COLO668 (cell line): ENCODE results near the gene CIAO3.

ENCODE experiments used
- DNase-seq: peaks from one replicate; lab custom pipeline; 2025; ENCODE audit not compliant: unreplicated experiment; lab: John Stamatoyannopoulos, UW

The CIAO3 gene

DNA sequence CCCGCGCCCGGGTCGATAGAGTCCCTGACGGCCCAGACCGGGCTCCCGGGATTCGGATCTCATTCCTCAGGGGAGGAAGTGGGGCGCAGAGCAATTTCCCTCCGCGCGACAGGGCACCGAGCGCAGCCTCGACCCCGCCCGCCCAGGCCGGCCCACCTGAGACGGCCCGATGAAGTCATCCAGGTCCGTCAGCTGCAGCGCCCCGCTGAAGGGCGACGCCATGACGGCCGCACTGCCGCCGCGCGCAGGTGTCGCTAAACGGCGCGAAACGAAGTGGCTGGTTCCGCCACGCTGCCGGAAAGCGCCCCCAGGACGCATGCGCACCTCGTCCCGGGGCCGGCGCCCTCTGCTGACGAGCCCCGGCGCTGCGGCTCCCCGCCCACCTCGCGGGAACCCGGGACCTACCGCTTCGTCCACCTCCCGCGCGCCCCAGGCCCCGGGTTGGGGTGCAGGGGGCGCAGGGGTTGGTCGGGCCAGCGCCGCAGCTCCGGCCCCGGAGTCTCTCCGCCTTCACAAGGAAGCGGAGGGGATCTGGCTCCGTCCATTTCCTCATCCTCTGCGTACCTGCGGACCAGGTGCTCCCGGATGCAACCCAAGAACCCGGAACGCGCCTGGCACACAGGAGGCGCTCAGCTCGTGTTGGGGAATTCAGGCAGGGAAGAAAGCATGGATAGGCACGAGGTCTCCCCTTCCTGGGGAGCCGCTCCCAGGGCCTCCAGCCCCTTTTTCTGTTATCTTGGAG is at the start of gene CIAO3:
TSS of gene CIAO3 (minus strand) at position 234 of the 742 bp plus-strand sequence. CDS start at position 222, 12 bp downstream.
- DNase-seq = peak; percentile 94

DNA sequence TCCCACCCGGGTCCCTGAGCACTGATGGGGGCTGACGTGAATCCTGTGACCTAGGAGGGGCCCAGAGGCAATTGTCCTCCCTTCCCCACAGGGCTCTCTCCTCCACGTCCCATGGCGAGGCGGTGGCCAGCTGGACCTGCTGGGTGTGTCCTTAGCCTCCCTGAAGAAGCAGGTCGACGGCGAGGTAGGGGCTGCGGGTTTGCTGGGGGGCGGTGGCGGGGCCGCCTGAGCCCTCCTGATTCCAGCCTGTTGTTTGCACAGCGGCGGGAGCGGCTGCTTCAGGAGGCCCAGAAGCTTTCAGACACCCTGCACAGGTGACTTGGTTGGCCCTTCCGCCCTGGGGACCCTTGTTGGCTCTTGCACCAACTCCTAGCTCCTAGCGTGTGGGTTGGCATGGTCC is 49.3 kb upstream of the CIAO3 start:
- no peak for DNase-seq

DNA sequence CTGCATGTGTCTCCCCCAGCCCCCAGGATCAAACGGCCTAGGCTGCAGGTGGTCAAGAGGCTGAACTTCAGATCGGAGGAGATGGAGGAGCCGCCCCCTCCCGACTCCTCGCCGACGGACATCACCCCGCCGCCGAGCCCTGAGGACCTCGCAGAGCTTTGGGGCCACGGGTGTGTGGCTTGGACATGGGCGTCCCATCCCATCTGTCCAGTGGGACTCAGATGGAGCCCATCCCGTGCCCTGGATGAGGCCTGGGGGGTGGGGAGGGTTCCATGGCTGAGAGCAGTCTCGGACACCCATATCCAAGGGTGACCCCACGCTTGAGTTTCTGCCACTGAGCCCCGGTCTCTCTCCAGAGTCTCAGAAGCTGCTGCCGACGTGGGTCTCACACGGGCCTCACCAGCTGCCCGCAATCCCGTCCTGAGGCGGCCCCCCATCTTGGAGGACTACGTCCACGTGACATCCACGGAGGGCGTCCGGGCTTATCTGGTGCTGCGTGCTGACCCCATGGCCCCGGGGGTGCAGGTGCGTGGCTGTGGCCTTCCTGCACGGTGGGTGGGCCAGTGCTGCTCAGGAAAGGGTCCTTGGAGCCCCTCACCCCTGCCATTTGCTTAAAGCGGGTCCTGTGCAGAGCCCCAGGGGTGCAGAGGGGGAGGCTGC is 48.5 kb upstream of the CIAO3 start:
- DNase-seq = no peak

DNA sequence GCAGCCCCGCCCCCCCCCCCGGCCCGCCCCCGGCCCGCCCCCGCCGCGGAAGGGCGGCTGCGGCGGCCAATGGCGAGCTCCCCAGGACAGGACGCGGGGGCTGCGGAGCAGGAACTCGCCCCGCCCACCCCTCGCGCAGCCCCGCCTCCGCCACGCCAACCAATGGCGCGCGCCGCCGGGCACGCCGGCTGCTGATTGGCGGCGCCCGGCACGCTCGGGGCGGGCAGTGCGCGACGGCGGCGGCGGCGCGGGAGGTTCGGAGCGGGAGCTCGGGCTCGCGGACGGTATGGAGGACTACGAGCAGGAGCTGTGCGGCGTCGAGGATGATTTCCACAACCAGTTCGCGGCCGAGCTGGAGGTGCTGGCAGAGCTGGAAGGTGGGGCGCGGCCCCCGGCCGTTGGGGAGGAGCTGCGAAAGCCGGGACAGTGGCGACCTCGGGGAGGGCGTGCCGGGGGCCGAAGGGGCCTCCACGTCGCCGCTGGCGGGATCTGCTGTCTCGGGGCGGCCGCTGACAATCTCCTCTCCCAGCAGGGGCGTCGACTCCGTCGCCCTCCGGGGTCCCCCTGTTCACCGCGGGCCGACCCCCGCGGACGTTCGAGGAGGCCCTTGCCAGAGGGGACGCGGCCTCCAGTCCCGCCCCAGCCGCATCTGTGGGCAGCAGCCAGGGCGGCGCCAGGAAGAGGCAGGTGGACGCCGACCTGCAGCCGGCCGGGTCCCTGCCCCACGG is 47.8 kb upstream of the CIAO3 start, which contains the start of gene CHTF18:
TSS of gene CHTF18 (plus strand) at position 222 of the 728 bp plus-strand sequence. CDS start at position 287, 65 bp downstream.
- DNase-seq = peak; percentile 97

DNA sequence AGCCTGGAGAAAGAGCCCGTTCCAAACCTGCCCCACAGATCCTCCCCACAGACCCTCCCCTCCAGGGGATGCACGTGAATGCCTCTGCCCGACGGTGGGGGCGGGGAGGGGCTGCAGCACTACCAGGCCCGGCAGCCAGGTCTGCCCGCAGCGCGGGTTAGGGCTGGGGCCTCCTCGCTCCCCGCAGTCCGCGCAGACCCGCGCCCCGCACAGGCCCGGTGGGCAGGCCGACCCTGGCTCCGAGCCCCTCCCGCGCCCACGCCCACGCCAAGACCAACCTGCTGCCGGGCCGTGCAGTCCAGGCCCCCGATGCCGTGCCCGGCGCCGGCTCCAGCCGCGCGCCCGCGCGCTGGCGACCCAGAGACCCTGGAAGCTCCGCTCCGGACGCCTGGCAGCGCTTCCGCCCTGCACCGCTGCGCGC is 47.2 kb upstream of the CIAO3 start, which contains the start of gene RPUSD1:
TSS of gene RPUSD1 (minus strand) at position 404 of the 421 bp plus-strand sequence. CDS start 644 bp downstream, outside the sequence.
- peak; percentile 56 for DNase-seq

DNA sequence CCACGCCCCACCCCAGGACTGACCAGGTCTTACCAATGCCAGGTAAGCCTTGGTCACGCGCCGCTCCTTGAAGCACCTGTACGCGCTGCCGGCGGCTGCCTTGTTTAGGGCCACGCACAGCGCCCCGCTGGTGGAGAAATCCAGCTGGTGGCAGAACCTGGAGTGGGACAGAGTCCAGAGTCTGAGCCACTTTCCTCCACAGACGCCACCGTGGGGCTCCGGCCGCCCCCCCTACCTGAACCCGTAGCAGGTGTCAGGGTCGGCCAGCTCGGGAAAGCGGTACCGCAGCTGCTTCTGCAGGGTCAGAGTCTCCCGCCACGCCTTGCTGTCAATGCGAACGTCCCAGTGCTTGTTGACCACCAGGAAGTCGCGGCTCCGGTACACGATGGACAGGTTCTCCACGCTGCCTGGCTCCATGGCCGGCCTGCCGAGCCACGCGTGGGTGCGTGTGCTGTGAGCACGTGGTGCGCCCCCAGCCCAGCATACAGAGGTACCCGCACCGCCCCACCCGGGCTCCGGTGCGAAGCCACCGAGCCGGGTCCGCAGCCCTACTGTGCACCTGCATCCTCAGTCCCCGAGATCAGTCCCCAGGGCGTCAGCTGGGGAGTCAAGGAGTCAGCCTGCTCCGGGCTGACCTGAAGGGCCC is 46.6 kb upstream of the CIAO3 start:
- peak; percentile 59 for DNase-seq

DNA sequence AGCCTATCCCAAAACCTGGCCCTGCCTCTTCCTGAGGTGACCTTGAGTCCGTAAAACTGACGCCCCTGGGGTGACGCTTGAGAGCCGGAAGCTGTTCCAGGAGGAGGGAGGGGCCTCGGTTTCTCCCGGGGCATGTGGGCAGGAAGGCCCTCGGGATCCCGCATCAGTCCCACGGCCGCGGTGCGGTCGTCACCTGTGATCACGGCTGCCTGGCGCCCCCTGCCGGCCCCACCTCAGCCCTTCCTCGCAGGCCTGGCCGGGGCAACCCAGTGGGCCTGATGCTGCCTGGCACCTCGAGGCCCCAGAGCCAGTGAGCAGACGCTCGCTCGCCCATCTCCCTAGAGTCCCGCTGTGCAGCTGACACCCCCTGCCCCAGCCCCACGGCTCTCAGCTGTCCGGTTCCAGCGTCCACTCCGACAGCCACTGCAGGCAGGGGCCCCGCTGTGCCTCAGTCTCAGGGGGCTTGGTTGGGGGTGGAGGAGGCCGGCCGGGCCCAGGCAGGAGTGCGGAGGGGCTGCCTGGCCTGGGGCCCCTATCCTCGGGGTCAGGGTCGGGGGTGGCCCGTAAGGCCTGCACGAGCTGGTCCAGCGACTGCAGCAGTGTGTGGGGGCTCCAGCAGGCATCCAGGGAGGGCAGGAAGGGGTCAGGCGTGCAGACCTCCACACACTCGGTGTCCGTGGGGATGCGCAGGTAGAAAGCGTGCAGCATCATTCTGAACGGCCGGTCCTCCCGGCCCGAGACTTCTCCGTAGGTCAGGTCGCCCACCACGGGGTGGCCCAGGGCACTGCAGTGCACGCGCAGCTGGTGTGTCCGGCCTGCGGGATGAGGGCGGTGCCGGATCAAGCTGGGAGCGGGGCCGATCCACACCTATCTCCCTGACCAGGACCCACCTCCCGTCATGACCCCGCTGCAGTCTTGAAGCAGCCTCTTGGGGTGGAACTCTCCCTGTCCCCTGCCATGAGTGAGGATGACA is 45.1 kb upstream of the CIAO3 start:
- peak; percentile 69 for DNase-seq

DNA sequence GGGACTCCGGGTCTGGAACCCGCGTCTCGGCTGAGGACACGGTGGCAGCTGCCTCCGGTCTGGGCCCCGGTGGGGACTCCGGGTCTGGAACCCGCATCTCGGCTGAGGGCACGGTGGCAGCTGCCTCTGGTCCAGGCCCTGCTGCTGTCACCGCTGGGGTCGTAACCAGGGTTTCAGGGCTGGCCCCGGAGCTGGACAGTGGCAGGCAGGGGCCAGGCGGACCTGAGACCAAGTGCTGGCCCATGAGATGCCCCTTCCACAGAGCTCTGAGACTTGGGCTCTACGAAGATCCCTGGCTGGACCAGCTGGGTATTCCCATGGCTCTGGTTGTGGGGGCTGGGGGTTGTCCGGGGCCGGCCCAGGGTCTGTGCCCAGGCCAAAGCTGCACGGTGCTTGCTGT is 43.6 kb upstream of the CIAO3 start:
- no peak for DNase-seq

DNA sequence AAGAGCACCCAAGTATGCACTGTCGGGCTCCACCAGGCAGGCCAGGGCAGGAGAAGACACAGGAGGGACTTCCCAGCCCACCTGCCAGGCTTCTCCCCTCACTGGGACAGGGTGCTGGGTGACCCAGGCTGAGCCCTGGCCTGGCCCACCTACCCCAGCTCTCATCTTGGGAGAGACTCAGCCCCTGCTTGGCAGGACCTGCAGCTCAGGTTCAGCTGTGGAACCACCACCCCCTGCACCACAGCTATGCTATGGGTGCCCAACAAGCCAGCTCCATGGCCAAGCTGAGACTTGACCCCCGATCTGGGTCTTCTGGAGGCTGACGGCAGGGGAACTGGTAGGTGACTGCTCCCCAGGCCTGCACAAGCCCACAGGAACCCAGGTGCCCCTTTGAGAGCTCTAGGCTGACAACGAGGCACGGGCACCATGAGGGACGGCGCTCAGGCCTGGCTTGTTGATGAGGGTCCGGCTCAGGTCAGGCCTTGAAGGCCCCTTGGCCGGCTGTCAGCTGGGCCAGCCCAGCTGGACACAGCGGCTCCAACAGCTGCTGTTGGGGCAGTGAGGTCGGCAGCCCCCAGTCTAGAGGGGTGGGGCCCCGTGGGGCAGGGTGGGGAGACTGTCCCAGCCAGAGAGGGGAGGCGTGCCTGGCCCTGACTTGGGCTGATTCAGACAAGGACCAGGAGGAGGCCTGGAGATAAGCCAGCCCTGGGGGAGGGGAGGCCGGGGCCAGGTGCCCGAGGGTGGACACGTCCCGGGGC is 42.8 kb upstream of the CIAO3 start:
- DNase-seq = no peak

DNA sequence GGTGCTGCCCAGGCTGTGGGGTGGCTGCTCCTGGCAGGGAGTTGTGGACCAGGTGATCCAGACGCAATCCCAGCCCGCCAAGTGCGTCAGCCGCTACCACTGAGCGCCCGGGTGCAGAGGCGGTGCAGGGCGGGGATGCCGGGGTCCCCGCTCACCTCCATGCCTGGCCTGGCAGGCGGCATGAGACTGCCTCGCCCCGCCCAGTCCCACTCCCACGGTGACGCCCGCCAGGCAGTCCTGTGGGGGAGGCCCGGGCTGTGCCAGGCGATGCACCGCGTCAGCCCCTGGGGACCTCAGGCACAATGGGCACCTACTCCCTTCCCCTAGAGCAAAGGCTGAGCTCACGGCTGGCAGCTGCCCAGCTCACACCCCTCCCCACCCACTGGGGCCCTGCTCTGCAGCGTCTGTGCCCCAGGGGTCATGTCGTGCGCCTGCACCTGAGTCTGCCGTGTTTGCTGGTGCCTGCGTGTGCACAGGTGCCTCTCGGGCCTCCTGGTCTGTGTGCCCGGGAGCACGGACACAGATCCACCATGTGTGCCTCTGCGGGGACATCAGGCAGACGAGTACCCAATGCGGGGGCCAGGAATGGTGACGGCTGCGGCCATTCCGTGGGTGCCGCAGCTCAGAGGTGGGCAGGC is 42.1 kb upstream of the CIAO3 start:
- peak; percentile 78 for DNase-seq

DNA sequence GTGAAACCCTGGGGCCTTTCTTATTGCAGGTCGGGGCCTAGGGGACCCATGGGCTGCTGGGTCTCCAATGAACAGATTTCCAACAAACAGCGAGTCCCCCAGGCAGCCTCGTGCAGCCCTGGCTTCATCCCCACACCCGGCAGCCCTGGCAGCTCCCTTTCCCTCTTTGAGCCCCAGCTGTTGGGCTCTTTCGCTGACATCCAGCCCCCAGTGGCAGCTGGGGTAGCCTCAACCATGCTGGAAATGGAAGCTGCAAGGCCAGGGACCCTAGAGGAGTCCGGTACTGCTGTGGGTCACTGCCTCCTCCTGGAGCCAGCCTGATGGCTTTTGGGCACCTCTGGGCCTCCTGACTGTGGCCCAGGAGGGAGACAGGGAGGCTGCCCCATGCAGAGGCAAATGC is 41.5 kb upstream of the CIAO3 start:
- DNase-seq = no peak

DNA sequence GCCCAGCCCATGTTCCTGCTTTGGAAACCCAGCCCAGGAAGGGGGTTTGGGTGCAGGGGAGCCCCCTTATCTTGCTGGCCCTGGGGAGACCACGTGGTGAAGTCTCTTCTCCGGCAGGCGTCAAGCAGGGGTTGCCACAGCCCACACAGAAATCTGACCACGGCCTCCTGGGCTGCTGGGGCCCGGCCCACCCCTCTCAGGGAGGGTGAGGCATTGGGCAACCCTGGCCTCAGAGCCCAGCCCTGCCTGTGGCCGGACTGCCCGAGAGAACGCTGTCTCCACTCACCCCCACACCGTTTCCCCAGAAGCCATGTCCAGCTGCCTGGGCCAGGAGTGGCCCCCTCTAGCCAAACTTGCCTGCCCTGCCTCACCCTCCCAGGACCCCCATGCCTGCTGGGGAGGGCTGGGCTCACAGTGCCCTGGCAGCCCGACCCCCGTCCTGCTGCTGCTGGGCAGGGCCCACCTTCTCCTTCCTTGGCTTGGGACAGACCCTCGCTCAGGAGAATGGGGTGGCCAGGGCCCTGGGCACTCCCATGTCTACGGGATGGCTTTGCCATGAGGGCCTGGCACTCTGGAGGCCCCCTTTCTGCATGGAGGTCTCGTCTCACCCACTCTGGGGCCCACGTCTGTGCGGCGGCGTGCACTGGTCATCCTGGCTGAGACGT is 40.7 kb upstream of the CIAO3 start:
- DNase-seq = no peak

DNA sequence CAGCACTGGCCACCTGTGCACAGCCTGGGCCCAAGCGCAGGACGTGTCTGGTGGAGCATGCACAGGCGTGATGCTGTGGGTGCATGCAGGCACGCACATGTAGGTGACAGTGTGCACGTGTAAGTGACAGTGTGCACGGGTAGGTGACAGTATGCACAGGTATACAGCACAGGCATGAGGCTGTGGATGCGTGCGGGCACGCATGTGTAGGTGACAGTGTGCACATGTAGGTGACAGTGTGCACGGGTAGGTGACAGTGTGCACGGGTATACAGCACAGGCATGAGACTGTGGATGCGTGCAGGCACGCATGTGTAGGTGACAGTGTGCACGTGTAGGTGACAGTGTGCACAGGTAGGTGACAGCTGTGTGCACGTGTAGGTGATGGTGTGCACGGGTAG is 39.5 kb upstream of the CIAO3 start:
- no peak for DNase-seq

DNA sequence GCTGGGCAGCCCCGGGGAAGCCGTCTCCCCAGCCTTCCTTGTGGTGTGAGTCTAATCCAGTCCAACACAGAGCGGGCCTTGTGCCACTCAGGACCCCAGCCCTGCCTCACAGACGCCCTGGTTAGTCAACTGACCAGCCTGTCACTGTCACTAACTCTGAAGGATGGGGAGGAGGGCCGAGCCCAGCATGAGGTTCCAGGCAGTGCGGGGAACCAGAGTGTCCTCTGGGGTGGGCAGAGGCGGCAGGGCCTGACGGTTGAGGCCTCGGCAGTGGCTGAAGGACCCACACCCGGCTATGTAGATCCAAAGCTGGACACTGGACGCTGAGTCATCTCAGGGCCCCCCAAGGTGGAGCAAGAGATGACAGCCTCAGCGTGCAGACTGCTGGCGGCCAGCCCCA is 38.8 kb upstream of the CIAO3 start:
- DNase-seq = no peak

DNA sequence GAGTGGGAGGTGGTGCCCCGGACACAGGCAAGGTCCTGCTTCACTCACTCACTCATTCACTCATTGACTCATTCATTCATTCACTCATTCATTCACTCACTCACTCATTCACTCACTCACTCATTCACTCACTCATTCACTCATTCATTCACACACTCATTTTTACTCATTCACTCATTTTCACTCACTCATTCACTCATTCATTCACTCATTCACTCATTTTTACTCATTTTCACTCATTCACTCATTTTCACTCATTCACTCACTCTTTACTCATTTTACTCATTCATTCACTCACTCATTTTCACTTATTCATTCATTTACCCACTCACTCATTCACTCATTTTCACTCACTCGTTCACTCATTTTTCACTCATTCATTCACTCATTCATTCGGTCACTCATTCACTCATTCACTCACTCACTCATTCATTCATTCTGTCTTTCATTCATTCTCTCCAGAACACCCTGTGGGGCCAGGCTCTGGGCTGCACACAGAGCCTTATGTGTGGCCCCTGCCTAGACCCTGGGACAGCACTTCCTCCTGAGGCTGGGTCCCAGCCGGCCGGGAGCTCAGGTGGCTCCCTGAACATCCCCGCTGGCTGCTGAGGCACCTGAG is 38.2 kb upstream of the CIAO3 start:
- no peak for DNase-seq

DNA sequence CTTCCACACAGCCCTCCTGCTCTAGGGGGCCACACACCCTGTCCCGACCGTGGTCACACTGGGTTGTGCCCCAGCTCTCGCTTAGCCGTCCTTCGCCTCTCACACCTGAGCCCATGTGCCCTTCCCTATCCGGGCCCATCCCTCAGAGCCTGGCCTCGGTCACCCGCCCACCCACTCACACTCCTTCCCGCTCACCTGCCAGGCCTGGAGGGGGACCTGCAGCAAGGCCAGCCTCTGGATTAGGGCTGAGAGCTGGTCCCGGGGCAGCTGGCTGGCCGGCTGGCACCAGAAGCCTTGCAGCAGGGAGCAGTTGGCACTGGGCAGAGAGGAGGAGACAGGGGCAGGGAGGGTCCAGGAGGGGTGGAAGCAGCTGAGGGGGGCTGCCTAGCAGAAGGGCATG is 37.6 kb upstream of the CIAO3 start:
- no peak for DNase-seq

DNA sequence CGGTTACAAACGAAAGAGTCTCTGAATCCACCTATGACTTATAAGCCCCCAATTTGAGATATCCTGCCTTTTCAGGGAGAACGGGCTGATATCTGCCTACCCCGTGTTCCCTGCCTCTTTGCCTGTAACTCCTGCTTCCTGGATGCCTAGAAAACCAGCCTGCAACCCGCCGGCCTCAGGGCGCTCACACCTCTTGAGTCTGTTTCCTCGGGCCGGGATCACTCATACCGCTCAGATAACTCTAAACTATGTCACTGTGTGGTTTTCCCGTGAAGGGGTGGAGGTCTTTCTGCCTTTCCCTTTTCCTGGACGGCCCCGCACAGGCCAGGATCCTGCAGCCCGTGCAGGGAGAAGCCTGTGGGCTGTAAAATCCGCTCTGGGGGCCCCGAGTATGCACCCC is 37.0 kb upstream of the CIAO3 start:
- peak; percentile 19 for DNase-seq

DNA sequence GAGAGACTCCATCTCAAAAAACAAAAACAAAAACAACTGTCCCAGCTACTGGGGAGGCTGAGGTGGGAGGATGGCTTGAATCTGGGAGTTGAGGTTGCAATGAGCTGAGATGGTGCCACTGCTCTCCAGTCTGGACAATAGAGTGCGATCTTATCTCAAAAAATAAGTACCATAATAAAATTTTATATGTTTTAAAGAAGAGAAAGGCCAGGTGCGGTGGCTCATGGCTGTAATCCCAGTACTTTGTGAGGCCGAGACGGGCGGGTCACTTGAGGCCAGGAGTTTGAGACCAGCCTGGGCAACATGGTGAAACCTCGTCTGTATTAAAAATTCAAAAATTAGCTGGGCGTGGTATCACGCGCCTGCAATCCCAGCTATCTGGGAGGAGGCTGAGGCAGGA is 36.0 kb upstream of the CIAO3 start:
- no peak for DNase-seq
